ENCODE data around the gene ROCK2.

ROCK2 gene

DNA sequence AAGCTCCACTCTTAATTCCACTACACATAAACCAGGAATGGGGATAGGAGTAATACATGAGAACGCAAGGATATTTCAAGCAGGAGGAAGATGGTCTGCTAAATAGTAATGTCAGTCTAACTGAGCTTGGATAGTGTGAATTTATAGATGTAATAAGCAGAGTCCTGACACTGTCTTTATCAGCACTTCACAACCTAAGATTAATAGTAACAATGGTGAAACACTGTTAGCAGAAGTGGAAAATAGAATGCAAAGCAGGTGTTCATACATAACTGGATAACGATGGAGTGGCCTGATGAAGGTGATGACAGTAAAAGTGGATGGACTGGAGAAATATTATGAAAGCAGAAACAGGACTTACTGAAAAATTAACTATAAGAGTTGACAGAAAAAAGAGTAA lies 80.4 kb downstream of the ROCK2 start:
- TF ChIP-seq REST (IDR thresholded peaks at IDR 0.05; ENCODE audit: insufficient read depth in 1 of 2, low read depth in 2 of 2, low read length in 2 of 2) (no peak), POLR2AphosphoS5 (IDR thresholded peaks at IDR 0.05; ENCODE audit: low read depth, low read length) (no peak), FOXP2 (optimal IDR thresholded peaks at IDR 0.05; ENCODE audit: borderline replicate concordance, extremely low read depth, extremely low read length, insufficient read depth) (no peak), TAF1 (IDR thresholded peaks at IDR 0.05; ENCODE audit: borderline replicate concordance, insufficient read depth, low read length) (no peak)

DNA sequence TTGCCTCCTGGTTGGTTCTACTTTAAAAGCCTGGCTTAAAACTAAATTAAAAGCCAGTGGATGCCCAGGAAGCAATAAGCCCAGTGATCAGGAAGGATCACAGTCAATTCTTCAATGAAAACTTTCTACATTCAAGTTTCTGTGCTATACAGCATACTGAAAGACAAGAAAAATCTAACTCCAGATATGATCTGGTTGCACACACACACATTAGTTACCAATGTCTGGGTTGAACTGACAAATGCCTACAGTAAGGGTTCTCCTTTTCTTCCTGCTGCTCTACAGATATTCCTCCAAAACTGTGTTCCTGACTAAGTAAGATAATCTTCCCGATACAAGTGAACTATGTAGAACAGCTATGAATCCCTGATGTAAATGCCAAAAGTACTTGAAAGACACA lies 81.3 kb downstream of the ROCK2 start:
- TF ChIP-seq REST (IDR thresholded peaks at IDR 0.05; ENCODE audit: insufficient read depth in 1 of 2, low read depth in 2 of 2, low read length in 2 of 2) (no peak), FOXP2 (optimal IDR thresholded peaks at IDR 0.05; ENCODE audit: borderline replicate concordance, extremely low read depth, extremely low read length, insufficient read depth) (no peak), SIN3A (IDR thresholded peaks at IDR 0.05; ENCODE audit: borderline replicate concordance, insufficient read depth, low read length) (no peak), POLR2AphosphoS5 (IDR thresholded peaks at IDR 0.05; ENCODE audit: low read depth, low read length) (no peak), TAF1 (IDR thresholded peaks at IDR 0.05; ENCODE audit: borderline replicate concordance, insufficient read depth, low read length) (no peak)

GRCh38 chr2:11260979-11261378 lies 83.5 kb downstream of the ROCK2 start:
- TF ChIP-seq POLR2AphosphoS5 (IDR thresholded peaks at IDR 0.05; ENCODE audit: low read depth, low read length) (no peak), SIN3A (IDR thresholded peaks at IDR 0.05; ENCODE audit: borderline replicate concordance, insufficient read depth, low read length) (no peak), TAF1 (IDR thresholded peaks at IDR 0.05; ENCODE audit: borderline replicate concordance, insufficient read depth, low read length) (no peak), FOXP2 (optimal IDR thresholded peaks at IDR 0.05; ENCODE audit: borderline replicate concordance, extremely low read depth, extremely low read length, insufficient read depth) (no peak), REST (IDR thresholded peaks at IDR 0.05; ENCODE audit: insufficient read depth in 1 of 2, low read depth in 2 of 2, low read length in 2 of 2) (no peak)

DNA sequence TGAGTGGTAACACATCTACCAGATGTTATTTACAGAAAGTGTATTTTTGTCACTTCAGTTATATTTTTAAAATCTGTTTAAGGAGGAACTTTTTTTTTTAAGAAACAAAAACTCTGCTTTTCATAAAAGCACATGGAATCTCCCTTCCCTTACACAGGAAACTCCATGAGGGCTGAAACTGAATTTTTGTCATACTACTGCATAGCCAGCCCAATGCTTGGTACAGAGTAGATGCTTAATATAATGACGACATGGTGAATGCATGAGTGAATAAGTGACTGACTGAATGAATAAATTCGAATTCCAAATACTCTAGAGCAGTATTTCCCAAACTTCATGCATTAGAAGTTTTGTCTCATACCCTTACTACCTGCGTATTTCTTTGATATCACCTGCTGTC lies 86.5 kb downstream of the ROCK2 start:
- no peak for TF ChIP-seq FOXP2 (optimal IDR thresholded peaks at IDR 0.05; ENCODE audit: borderline replicate concordance, extremely low read depth, extremely low read length, insufficient read depth)
- TF ChIP-seq SIN3A (IDR thresholded peaks at IDR 0.05; ENCODE audit: borderline replicate concordance, insufficient read depth, low read length) = no peak
- TF ChIP-seq TAF1 (IDR thresholded peaks at IDR 0.05; ENCODE audit: borderline replicate concordance, insufficient read depth, low read length) = no peak
- TF ChIP-seq POLR2AphosphoS5 (IDR thresholded peaks at IDR 0.05; ENCODE audit: low read depth, low read length) = no peak
- no peak for TF ChIP-seq REST (IDR thresholded peaks at IDR 0.05; ENCODE audit: insufficient read depth in 1 of 2, low read depth in 2 of 2, low read length in 2 of 2)

DNA sequence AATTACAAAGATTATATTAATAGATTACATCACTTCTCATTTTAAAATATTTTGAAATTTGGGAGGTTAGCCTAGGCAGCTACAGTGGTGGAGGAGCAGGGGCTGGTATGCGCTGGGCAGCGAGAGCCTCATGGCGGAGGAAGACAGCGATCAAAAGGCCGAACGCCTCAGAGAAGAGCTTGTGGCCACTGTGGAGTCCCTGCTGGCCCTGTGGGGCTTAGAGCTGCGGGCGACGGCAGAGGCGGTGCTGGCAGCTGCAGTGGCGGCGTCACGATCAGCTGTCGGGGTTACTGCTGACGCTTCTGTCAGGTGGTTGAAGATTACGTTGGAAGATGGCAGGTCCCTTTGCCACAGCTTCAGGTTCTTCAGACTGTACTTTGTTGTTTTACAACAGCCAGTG lies 87.4 kb downstream of the ROCK2 start:
- TF ChIP-seq SIN3A (IDR thresholded peaks at IDR 0.05; ENCODE audit: borderline replicate concordance, insufficient read depth, low read length) = no peak
- TF ChIP-seq REST (IDR thresholded peaks at IDR 0.05; ENCODE audit: insufficient read depth in 1 of 2, low read depth in 2 of 2, low read length in 2 of 2) = no peak
- no peak for TF ChIP-seq FOXP2 (optimal IDR thresholded peaks at IDR 0.05; ENCODE audit: borderline replicate concordance, extremely low read depth, extremely low read length, insufficient read depth)
- no peak for TF ChIP-seq TAF1 (IDR thresholded peaks at IDR 0.05; ENCODE audit: borderline replicate concordance, insufficient read depth, low read length)
- no peak for TF ChIP-seq POLR2AphosphoS5 (IDR thresholded peaks at IDR 0.05; ENCODE audit: low read depth, low read length)

All from PFSK-1 (cell line).